Measurements from ENCODE around the gene TTC28.

- TF ChIP-seq CTCF (tag by site-specific recombination; IDR thresholded peaks at IDR 0.05), result no peak
- no peak for TF ChIP-seq ATF2 (tag by site-specific recombination; IDR thresholded peaks at IDR 0.05; ENCODE audit: low read depth)
- TF ChIP-seq ZSCAN16 (tag by site-specific recombination; IDR thresholded peaks at IDR 0.05), result no peak
- no peak for TF ChIP-seq ZNF561 (tag by site-specific recombination; IDR thresholded peaks at IDR 0.05; ENCODE audit: borderline replicate concordance)
- TF ChIP-seq KLF1 (tag by site-specific recombination; IDR thresholded peaks at IDR 0.05), result no peak
- no peak for TF ChIP-seq ZNF830 (tag by site-specific recombination; IDR thresholded peaks at IDR 0.05; ENCODE audit: low read depth)
- no peak for TF ChIP-seq WT1 (tag by site-specific recombination; IDR thresholded peaks at IDR 0.05)
- no peak for TF ChIP-seq PATZ1 (tag by site-specific recombination; IDR thresholded peaks at IDR 0.05)
- TF ChIP-seq ZBTB44 (tag by site-specific recombination; IDR thresholded peaks at IDR 0.05), result no peak
- TF ChIP-seq ZBTB7A (tag by site-specific recombination; IDR thresholded peaks at IDR 0.05; ENCODE audit: low read depth), result no peak
- no peak for TF ChIP-seq ELK4 (IDR thresholded peaks at IDR 0.05; ENCODE audit: borderline replicate concordance, low read depth, low read length)
- TF ChIP-seq ZNF48 (tag by site-specific recombination; IDR thresholded peaks at IDR 0.05), result no peak
Measured at GRCh38 chr22:28075358-28075981, 604.2 kb downstream of the TTC28 start.

Data from HEK293 (cell line).